DMS 273 (cell line): Measurements from ENCODE around the gene PLBD2.
A peak's percentile ranks its signal among the peaks of the same experiment; 100 is the strongest.

Experiments
- DNase-seq: peaks from one replicate; lab custom pipeline; 2025; ENCODE audit not compliant: unreplicated experiment; lab: John Stamatoyannopoulos, UW

PLBD2 gene

GRCh38 chr12:113368331-113368730, 9.9 kb downstream of the PLBD2 start:
- no peak for DNase-seq

GRCh38 chr12:113369391-113369985, 11.1 kb downstream of the PLBD2 start:
- DNase-seq = no peak

- no peak for DNase-seq
Observed at GRCh38 chr12:113370923-113371682, 12.7 kb downstream of the PLBD2 start.

- DNase-seq = no peak
Observed at GRCh38 chr12:113371808-113372207, 13.4 kb downstream of the PLBD2 start.

GRCh38 chr12:113372371-113372770, 14.0 kb downstream of the PLBD2 start:
- DNase-seq = no peak

- no peak for DNase-seq
Observed at GRCh38 chr12:113373440-113373839, 15.1 kb downstream of the PLBD2 start.

GRCh38 chr12:113373969-113374368, 15.6 kb downstream of the PLBD2 start:
- DNase-seq = peak; percentile 9

- no peak for DNase-seq
Observed at GRCh38 chr12:113374823-113375428, 16.5 kb downstream of the PLBD2 start.

GRCh38 chr12:113378291-113378690, 19.9 kb downstream of the PLBD2 start:
- DNase-seq = peak; percentile 11

- no peak for DNase-seq
Observed at GRCh38 chr12:113381220-113381619, 22.8 kb downstream of the PLBD2 start.

- DNase-seq = no peak
Observed at GRCh38 chr12:113382206-113382605, 23.8 kb downstream of the PLBD2 start.

- no peak for DNase-seq
Observed at GRCh38 chr12:113384778-113385177, 26.4 kb downstream of the PLBD2 start.

- DNase-seq = no peak
Observed at GRCh38 chr12:113385282-113385882, 27.0 kb downstream of the PLBD2 start.

GRCh38 chr12:113386866-113387566, 28.6 kb downstream of the PLBD2 start:
- DNase-seq = no peak

GRCh38 chr12:113387631-113388030, 29.2 kb downstream of the PLBD2 start:
- no peak for DNase-seq

GRCh38 chr12:113388351-113388750, 30.0 kb downstream of the PLBD2 start:
- no peak for DNase-seq

- DNase-seq = no peak
Observed at GRCh38 chr12:113390064-113391043, 32.0 kb downstream of the PLBD2 start.

GRCh38 chr12:113391145-113391544, 32.8 kb downstream of the PLBD2 start:
- DNase-seq = no peak

GRCh38 chr12:113391650-113392337, 33.4 kb downstream of the PLBD2 start:
- no peak for DNase-seq

- no peak for DNase-seq
Observed at GRCh38 chr12:113392520-113392919, 34.1 kb downstream of the PLBD2 start.
